GM18861 (cell line): Measurements from ENCODE around the gene ADRA2B.
"Not testable (repeated sequence)": the region's sequence is repeated elsewhere in the genome, so short reads cannot be mapped to it uniquely, and the experiment has no call there.

Experiments used
- ATAC-seq: cut with Tn5 transposase; IDR thresholded peaks from one replicate; pipeline ENCODE4 v1.9.1; 2021; ENCODE audit not compliant: unreplicated experiment

Gene ADRA2B

GRCh38 chr2:96116424-96116878 lies at the start of gene ADRA2B:
TSS of gene ADRA2B (minus strand) at chr2:96116571. CDS start at chr2:96116149, 422 bp downstream.
- ATAC-seq = peak; percentile 30

DNA sequence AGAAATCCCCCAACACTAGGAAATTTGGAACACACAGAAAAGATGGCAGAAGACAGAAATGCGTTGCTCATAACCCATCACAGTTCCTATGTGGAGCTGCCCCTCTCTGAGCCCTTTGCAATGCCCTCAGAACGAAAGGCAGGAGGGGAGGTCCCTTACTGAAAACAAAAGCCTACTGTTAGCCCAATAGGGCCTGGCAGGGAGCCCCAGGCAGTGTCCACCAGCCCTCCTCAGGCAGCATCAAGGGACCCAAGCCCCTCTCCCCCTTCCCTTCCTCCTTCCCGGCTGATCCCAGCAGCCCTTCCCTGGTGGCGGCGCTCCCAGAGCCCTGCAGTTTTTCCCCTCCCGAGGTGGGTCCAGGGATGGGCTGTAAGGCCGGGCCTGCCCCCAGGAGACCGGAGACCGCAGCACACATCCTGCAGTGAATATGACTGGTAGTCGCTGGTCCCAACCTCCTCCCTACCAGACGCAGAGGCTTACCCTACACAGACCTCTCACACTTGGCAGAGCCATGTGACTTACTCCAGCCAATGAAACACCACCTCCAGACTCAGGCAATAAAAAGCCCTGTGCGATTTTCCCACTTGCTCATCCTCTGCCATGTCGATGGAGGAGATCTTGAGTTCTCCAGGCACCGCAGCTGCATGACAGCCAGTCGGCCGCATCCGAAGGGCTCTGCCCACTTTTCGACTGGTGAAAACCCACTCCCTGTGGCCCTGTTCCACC lies 48.3 kb upstream of the ADRA2B start:
- peak; percentile 70 for ATAC-seq

DNA sequence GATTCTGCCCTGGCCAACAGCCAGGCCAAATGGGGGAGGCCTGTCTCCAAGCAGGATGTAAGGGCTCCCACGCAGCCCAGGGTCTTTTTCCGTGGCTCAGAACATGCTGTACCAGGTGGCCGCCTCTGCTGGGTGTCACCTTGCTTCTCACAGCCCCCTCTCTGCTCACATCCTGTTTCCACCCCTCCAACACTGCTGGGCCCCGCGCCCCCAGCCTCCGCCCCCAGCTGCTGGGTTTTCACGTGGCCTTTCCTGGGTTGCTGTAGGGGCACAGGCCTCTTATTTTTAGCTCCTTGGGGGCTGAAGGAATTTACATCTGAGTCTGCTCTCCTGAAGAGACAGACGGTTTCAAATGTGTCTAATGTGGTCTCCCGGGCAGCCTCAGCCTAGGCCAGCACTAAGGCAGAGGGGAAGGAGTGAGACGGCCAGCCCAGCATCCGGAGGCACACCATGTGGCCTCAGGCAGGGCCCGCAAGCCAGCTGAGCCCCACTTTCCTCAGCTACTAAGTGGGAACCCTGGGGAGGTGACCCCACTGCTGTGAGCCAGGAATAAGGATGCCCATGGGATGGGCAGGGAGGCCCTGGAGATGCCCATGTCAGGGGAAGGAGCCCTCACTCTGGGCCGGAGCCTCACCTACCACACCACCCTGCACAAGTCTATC lies 47.5 kb upstream of the ADRA2B start:
- ATAC-seq = peak; percentile 34

- no peak for ATAC-seq
Observed at GRCh38 chr2:96163415-96163767, 47.0 kb upstream of the ADRA2B start.

- ATAC-seq = no peak
Observed at GRCh38 chr2:96161898-96162297, 45.5 kb upstream of the ADRA2B start.

DNA sequence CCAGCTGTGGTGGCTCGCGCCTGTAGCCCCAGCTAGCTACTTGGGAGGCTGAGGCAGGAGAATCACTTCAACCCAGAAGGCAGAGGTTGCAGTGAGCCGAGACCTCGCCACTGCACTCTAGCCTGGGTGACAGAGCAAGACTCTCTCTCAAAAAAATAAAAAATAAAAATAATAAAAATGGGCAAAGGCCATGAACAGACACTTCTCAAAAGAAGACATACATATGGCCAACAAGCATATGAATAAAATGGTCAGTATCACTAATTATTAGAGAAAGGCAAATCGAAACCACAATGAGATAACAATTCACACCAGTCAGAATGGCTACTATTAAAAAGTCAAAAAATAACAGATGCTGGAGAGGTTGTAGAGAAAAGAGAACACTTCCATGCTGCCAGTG lies 44.0 kb upstream of the ADRA2B start:
- ATAC-seq = not testable (repeated sequence)

- no peak for ATAC-seq
Observed at GRCh38 chr2:96159084-96159830, 42.9 kb upstream of the ADRA2B start.

DNA sequence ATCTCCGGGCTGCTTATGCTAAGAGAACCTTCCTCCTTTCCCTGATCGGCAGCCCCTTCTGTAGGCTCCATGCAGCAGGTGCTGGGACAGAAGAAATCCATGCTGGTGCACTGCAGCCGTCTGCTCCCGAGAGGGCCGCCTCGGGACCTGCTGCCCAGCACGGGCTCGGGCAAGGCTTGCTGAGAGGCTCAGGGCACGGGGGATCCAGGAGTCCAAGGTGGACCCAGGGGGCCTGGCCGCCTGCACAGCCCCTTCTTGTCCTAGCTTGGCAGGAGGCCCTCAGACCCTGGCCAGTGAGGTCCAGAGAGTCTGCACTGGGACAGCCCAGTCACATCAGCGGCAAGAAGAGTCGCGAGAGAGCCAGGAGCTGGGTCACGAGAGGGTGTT lies 42.2 kb upstream of the ADRA2B start:
- ATAC-seq = no peak

DNA sequence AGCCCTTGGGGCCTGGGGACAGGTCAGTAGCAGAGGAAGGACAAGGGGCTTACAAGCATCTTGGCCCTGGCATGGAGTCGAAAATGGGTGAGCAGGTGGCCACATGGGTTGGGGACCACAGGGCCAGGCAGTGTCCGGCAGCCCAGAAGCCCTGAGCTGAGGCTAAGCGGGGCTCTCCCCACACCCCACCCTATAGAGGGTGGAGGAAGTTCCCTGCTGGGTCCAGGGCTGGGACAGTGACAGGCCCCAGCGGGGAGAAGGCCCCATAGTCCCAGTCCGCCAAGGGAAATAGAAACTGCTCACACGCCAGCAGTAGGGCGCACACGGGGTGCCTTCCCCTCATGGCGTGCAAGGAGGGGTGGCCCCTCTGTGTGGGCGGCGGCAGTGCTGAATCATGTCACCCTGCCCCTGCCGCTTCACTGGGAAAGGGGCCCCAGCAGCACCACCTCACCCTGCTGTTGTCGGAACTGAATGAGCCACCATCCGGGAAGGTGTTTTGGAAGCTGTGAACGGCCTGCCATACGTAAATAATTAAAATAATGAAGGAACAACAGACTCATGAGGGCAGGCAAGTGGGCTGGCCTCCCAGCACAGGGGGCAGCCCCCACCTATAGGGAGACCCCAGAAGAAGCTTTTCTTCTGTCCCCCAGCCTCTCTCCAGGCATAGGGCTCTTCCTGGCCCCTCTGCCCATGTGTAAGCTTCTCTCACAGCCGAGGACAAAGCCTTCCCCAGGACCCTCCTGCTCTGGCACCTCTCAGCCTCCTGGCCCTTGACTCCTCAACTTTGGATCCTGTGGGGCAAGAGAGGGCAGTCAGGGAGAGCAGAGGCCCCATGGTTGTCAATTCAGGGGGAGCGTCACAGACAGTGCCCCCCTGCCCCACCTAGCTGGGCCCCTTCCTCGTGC lies 41.5 kb upstream of the ADRA2B start:
- ATAC-seq = peak; percentile 50

- peak; percentile 43 for ATAC-seq
Observed at GRCh38 chr2:96156926-96157648, 40.7 kb upstream of the ADRA2B start.

DNA sequence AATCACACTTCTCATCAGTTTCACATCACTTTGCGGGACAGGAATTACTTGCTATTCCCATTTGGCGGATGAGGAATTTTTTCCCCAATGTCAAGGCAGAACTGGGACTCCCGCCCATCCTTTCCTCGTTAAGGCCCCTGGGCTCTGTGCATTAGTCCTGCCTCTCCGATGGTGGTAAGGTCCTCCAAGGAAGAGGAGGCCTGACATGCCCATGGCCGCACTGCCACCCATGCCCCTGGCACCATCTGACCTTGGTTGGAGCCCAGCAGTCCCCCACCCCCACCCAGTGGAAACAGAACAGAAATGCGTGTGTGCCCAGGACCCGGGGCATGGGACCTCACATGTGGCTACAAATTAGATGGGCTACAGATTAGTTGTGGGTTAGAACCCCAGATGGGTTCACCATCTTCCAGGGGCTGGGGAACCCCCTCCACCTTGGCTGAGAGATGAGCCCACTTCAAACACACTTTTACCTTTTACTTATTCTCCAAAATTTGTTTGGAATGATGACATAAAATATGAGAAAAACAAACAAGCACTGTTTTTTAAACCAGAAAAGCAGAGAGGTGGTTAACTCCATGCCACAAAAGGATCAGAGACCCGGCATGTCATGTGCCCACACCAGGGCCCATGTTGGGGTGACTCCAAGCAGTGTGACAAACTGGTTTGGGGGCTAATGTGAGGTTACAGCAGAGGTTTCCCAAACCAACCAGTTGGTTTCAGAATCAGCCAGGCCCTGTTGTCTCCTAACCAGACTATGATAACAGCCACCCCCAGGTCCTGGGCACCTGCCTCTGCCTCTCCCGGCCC lies 39.8 kb upstream of the ADRA2B start:
- no peak for ATAC-seq

DNA sequence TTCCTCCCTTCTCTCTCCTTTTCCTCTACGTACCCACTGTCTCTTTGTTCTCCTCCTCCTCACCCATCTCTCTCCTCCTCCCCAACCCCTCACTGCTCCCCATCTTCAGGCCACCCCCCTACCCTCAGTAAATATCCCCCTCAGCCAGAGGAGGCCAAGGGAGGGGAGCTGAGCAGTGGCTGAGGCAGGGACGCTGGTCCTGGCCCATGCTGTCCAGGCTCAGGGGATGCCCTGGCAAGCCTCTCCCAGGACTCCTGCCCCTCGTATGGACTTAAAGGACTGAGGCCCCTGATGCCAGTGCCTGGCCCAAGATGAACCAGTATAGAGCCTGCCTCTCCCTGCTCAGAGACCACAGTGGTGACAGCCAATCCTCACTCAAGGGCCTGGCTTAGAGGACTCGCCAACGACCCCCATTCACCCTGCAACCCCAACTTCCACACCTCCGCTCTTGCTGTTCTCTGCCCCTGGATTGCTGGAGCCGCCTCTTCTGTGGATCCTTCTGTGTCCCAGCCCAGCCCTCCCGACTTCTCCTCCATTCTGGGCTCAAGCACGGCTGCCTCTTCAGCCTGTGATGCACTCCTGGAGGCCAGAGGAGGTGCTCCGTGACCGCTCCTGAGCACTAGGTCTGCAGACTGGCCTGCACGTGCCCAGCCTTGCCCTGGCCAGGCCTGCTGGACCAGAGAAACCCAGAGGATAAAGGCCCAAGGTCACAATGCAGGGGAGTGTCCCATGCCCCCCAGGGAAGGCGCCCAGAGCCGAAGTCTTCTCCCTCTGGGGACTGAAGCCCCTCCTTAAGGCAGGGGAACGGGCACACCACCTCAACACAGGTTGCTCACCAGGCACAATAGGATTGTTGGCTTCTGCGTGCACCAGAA lies 38.4 kb upstream of the ADRA2B start:
- no peak for ATAC-seq

- ATAC-seq = no peak
Observed at GRCh38 chr2:96153991-96154431, 37.6 kb upstream of the ADRA2B start.

GRCh38 chr2:96153291-96153713 lies 36.9 kb upstream of the ADRA2B start:
- no peak for ATAC-seq

- ATAC-seq = no peak
Observed at GRCh38 chr2:96152304-96153161, 36.2 kb upstream of the ADRA2B start.

DNA sequence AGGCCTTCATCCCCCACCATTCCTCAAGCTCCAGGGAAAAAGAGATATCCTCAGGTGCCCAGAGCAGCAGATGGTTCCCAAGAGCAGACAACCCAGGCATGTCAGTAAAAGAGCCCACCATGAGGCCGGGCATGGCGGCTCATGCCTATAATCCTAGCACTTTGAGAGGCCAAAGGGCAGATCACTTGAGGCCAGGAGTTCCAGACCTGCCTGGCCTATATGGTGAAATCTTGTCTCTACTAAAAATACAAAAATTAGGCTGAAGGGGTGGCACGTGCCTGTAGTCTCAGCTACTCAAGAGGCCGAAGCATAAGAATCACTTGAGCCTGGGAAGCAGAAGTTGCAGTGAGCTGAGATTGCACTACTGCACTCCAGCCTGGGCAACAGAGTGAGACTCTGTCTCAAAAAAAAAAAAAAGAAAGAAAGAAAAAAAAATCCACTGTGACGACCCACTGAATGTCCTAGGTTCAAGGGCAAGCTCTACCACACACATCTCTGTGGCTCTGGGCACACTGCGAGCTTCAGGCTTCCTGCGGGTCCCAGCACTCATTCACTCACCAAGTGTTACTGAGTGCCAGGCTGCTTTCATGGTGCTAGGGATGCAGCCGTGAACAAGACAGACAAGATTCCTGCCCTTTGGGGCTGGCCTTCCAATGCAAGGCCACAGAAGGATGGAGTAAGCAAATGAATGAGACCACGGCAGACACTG lies 35.4 kb upstream of the ADRA2B start:
- ATAC-seq = no peak
